Mucosa of descending colon (tissue), 3 donors: Measurements from ENCODE around the gene ZW10. TPM values are rescaled to one million over a fixed set of nuclear protein-coding genes. Genes with fewer than 3 reads are reported as not detected.

Experiments
- ATAC-seq: fragments of 200-7000 bp; cut with Tn5 transposase; one replicate; pipeline ENCODE4 v1.9.1; 2020; ENCODE audit warnings: mild to moderate bottlenecking, moderate library complexity
- DNase-seq, 3 donors: peaks; one replicate each; pipeline ENCODE4 v3.0.0-alpha.2; 2020
- H3K36me3 ChIP-seq: fragments of 200-600 bp; one replicate; pipeline ENCODE4 v1.8.0; 2021; ENCODE audit warnings: low read depth, mild to moderate bottlenecking
- H3K4me1 ChIP-seq: fragments of 200-600 bp; one replicate; pipeline ENCODE4 v1.8.0; 2021; ENCODE audit warnings: low read depth, mild to moderate bottlenecking
- H3K4me3 ChIP-seq: fragments of 200-600 bp; one replicate; pipeline ENCODE4 v1.8.0; 2021; ENCODE audit warnings: mild to moderate bottlenecking
- H3K9me3 ChIP-seq: fragments of 200-600 bp; one replicate; pipeline ENCODE4 v1.8.0; 2021; ENCODE audit warnings: mild to moderate bottlenecking
- CTCF ChIP-seq: fragments of 200-600 bp; IDR thresholded peaks from one replicate; pipeline ENCODE4 v1.8.0; 2022; ENCODE audit warnings: antibody characterized with exemption, mild to moderate bottlenecking
- intact Hi-C, 2 donors: fragments of 100-400 bp; cut with DNase I in 1 of 2; cut with micrococcal nuclease in 1 of 2; formaldehyde crosslinking; loops; one replicate each; pipeline versions ENCODE4 v1.11.0 to v1.11.1; 2022; cut with DNase I, micrococcal nuclease
- total RNA-seq, 3 donors: library from RNA; stranded (reverse); fragmentation: NEBNext Ultra II Directional in 2 of 3; extraction: Animal tissue kit (Norgen Biotek cat#: 25700) in 2 of 3; gene quantifications; one replicate each; pipeline versions ENCODE4 v1.2.1 to v1.2.4, GENCODE V29; 2021 to 2023
- donor health status: DM: no; HTN: no; CAD: no; lungs with moderate emphysema.
- donor health status: DM: no; HTN: no; CAD: no.
- donor health status: DM: no; HTN: yes; CAD: no.

Gene ZW10
- total RNA-seq, 3 donors from 2014 or later, result 10.5 to 12.3 (median 11.1) TPM

- no peak for ATAC-seq
- H3K36me3 ChIP-seq, result no peaks in the 10 kb centered on the region
- no peak overlapping the region for H3K4me3 ChIP-seq
- intact Hi-C loops, result no loop called here
- no peak for TF ChIP-seq CTCF
- DNase-seq, result no peak
- no peaks in the 10 kb centered on the region for H3K9me3 ChIP-seq
- no peaks in the 10 kb centered on the region for H3K4me1 ChIP-seq
Observed at GRCh38 chr11:113752932-113753331, 20.6 kb downstream of the ZW10 start.

- intact Hi-C loops, result loop anchor here in 1 of 2 donors (10.0 kb wide), 1 partner anchor 432 kb away; no protein-coding TSS in a partner anchor
- peaks cover 4% of the 10 kb centered on the region for H3K36me3 ChIP-seq
- ATAC-seq, result no peak
- no peak for TF ChIP-seq CTCF
- H3K4me1 ChIP-seq, result no peaks in the 10 kb centered on the region
- DNase-seq, result no peak
- H3K4me3 ChIP-seq, result no peak overlapping the region
- no peaks in the 10 kb centered on the region for H3K9me3 ChIP-seq
Observed at GRCh38 chr11:113736323-113736722, 37.2 kb downstream of the ZW10 start.

GRCh38 chr11:113732092-113732491, 41.4 kb downstream of the ZW10 start:
- intact Hi-C loops, result loop anchor here in 1 of 2 donors (10.0 kb wide), 1 partner anchor 427 kb away; no protein-coding TSS in a partner anchor

GRCh38 chr11:113730887-113731726, 42.4 kb downstream of the ZW10 start:
- ATAC-seq (peak; percentile 76), DNase-seq (peak in 1 of 3 donors; percentile 58)
- Histone ChIP-seq H3K9me3 (no peaks in the 10 kb centered on the region), H3K4me3 (no peak overlapping the region), H3K36me3 (no peaks in the 10 kb centered on the region), H3K4me1 (no peaks in the 10 kb centered on the region)
- intact Hi-C loops, result loop anchor here in 1 of 2 donors (10.0 kb wide), 1 partner anchor 426 kb away; no protein-coding TSS in a partner anchor
- no peak for TF ChIP-seq CTCF

More at GRCh38 chr11:113732092-113732491, 41.4 kb downstream of the ZW10 start:
- Histone ChIP-seq H3K36me3 (no peaks in the 10 kb centered on the region), H3K4me1 (no peaks in the 10 kb centered on the region), H3K9me3 (no peaks in the 10 kb centered on the region), H3K4me3 (no peak overlapping the region)
- DNase-seq (no peak), ATAC-seq (no peak)
- TF ChIP-seq CTCF, result no peak

GRCh38 chr11:113729456-113729855, 44.0 kb downstream of the ZW10 start:
- intact Hi-C loops, result loop anchor here in 1 of 2 donors (5.0 kb wide), 1 partner anchor 422 kb away; no protein-coding TSS in a partner anchor

More at GRCh38 chr11:113729456-113729855, 44.0 kb downstream of the ZW10 start:
- Histone ChIP-seq H3K4me1 (no peaks in the 10 kb centered on the region), H3K9me3 (no peaks in the 10 kb centered on the region), H3K4me3 (no peak overlapping the region), H3K36me3 (no peaks in the 10 kb centered on the region)
- ATAC-seq (no peak), DNase-seq (no peak)
- no peak for TF ChIP-seq CTCF
